AG09319 (cell line): ENCODE data around the gene ROBO1.

Experiments used
- DNase-seq: peaks from one replicate; pipeline ENCODE4 v3.0.0-alpha.2; 2010; ENCODE audit warnings: low read depth; ENCODE audit errors: extremely low read depth
- TF ChIP-seq, protein P1 (sequence below): IDR thresholded peaks from 2 replicates; pipeline ENCODE4 v1.5.1; 2011; ENCODE audit warnings: low read depth, mild to moderate bottlenecking, inconsistent platforms, low read length, moderate library complexity

The ROBO1 gene

DNA sequence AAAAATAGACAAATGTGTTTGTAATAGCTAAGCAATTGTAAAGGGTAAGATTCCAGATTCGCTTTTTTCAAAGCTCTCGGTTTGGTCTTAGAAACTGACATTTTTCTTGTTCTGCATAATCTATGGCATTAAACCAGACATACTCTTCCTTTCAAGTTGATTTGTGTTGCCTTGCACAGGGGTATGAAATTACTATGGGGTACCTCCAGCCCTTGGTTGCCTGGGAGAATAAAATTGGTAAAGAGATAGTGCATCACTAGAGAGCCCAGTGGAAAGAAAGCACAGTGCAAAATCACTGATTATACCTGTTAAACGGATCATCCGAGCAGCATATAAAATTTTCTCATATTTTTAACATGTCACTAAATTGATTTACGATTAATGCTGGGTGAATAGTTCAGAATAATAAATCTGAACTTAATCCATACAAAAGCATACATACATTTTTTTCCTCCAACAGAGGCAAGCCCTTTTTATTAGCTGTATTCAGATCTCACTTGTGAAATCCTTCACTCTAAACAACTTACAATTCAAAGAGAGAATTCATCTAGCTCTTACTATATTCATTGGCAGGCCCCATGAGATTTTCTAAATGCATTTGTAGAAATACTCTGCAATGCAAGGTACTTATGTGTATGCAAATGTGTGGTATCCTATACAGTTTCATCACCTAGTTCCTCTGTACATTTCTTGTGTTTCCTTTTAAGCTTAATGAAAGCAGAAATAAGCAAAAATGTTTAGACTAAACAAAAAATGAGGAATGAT is 224.4 kb downstream of the ROBO1 start:
- TF ChIP-seq, protein P1, sequence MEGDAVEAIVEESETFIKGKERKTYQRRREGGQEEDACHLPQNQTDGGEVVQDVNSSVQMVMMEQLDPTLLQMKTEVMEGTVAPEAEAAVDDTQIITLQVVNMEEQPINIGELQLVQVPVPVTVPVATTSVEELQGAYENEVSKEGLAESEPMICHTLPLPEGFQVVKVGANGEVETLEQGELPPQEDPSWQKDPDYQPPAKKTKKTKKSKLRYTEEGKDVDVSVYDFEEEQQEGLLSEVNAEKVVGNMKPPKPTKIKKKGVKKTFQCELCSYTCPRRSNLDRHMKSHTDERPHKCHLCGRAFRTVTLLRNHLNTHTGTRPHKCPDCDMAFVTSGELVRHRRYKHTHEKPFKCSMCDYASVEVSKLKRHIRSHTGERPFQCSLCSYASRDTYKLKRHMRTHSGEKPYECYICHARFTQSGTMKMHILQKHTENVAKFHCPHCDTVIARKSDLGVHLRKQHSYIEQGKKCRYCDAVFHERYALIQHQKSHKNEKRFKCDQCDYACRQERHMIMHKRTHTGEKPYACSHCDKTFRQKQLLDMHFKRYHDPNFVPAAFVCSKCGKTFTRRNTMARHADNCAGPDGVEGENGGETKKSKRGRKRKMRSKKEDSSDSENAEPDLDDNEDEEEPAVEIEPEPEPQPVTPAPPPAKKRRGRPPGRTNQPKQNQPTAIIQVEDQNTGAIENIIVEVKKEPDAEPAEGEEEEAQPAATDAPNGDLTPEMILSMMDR: no peak

DNA sequence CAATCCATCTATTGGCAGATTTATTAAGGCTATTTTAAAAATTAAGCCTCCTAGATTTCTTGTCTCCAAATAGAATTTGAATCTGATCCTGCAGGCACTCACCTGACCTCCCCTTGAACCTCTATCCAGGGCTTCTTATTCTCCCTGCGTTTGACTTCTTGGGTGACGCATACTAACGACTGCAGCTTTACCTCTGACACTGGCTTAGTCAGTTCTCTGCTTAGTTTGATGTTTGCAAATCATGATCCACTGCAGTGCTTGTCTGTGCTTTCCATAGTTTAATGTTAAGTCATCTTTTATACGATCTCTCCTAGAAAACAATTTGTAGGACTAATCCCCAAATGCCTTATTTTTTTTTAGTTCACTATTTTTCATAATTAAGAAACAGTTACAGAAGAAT is 233.1 kb downstream of the ROBO1 start:
- DNase-seq: no peak
- TF ChIP-seq, protein P1: no peak

More for the DNA sequence above, 224.4 kb downstream of the ROBO1 start:
- no peak for DNase-seq

DNA sequence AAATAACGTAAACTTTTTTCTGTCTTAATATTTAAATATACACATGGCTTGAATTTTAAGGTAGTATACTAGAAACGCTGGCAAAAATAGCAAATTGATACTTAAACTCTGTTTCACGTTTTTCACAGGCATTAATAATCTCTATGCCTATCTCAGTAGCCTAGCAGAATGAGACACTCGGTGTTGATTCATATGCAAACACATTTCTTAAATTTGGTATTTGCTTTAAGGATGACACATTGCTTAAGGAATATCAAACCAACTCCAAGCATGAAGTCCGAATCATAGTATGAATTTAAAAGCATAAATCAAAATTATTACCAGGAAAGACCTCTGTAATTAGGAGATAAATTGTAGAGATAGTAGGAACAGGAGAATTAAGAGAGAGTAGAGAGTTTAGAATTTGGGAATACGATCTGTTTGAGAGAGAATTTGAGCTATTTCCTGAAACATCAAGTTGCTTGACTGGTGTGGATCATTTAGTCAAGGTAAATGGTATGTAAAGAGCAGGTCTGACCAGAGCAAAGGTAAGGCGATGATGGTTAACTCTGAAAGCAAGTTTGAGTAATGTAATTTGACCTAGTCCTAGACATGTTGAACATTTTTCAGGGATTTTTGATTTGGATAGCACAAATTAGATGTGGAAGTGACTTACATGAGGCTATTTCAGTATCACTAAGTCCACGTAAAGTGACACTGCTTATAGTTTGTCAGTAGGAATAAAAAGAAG is 236.1 kb downstream of the ROBO1 start:
- TF ChIP-seq, protein P1: no peak
- DNase-seq: no peak

DNA sequence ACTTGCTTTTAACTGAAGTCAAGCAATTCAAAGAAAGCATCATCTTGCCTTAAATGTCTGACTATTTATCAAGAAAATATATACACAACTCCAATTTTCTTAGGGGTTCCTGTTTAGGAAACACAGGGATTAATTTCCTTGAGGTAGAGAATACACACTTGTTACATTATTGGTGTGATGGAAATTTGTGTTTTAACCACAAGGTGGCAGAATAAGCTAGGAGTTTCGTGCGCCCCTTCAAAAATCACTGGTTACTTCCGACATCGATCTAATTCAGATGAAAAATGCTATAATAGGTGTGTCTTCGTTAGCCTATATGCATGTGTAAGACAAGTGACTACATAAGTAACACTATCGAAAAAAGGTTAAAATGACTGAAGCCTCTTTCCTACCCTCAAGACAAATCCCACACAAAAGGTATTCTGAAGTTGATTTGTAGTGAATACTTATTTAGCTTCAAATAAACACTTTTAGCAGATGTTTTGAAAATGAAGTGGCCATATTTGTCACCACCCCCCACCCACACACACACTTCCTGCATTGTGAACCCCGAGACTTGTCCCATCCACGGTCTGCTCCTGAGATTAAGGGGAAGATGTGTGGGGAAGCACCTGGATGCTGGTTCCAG is 246.5 kb downstream of the ROBO1 start:
- TF ChIP-seq, protein P1: peak; percentile 50

DNA sequence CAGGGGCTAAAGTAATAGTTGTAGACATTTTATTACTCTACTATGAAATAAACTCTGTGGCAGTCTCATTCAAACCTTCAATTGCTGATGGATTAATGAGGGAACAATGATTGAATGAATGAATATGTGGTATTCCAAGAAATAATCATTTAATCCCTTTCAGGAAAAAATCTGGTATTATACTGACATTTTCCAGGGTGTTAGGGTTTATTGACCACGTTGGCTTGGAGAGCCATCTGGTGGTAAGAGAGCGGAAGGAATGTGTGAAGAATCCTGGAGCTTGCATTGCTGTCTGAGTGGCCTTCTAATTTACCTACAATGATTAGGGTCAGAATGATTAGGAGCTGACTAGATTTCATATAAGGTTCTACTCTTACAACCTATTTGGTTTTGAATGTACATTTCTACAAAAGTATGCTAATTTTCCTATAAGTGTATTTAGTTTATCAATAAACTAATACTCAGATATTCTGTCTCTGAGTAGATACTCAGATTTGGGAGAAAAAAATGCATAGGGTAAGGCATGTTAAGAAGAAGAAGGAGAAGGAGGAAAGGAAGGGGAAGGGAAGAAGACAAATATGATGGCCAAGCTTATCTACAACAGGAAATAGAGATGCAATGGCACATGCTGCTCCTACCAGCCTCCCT is 249.9 kb downstream of the ROBO1 start:
- TF ChIP-seq, protein P1: peak; percentile 69
- no peak for DNase-seq

More for the DNA sequence above, 246.5 kb downstream of the ROBO1 start:
- no peak for DNase-seq

DNA sequence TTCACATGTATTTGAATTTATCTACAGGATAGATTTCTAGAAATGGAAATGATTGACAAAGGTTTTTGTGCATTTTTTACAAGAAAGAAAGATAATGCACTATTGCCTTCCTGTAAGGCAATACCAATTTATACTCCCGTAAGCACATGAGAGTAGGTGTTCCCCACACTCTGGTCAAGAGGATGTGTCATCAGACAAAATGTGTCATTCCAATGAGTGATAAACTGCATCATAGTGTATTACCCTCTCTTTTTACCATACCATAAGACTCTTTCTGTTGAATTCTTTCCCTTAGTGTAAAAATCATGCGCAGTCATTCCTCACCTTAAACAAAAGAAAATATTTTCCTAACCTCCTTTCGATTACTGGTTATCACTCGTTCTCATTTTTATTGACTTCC is 251.0 kb downstream of the ROBO1 start:
- TF ChIP-seq, protein P1: no peak
- no peak for DNase-seq
